Glutamatergic neuron (in vitro differentiated cells): Measurements from ENCODE around the gene PPP1R14B. TPM values are rescaled to one million over a fixed set of nuclear protein-coding genes. Genes with fewer than 3 reads are reported as not detected.

ENCODE experiments used
- DNase-seq: peaks from one replicate; pipeline ENCODE4 v3.0.0; 2022
- H3K27ac Mint-ChIP-seq: one replicate; pipeline ENCODE4 v1.8.0; 2020; ENCODE audit warnings: mild to moderate bottlenecking, mixed read lengths, inconsistent platforms; ENCODE audit not compliant: unreplicated experiment
- H3K27me3 Mint-ChIP-seq: one replicate; pipeline ENCODE4 v1.8.0; 2020; ENCODE audit warnings: mild to moderate bottlenecking, moderate library complexity, mixed read lengths, inconsistent platforms; ENCODE audit not compliant: unreplicated experiment
- H3K36me3 Mint-ChIP-seq: one replicate; pipeline ENCODE4 v1.8.0; 2020; ENCODE audit warnings: mild to moderate bottlenecking, mixed read lengths, inconsistent platforms; ENCODE audit not compliant: unreplicated experiment
- H3K4me1 Mint-ChIP-seq: one replicate; pipeline ENCODE4 v1.8.0; 2020; ENCODE audit warnings: mild to moderate bottlenecking, low read depth, mixed read lengths, inconsistent platforms; ENCODE audit not compliant: unreplicated experiment
- H3K4me3 Mint-ChIP-seq: one replicate; pipeline ENCODE4 v1.8.0; 2020; ENCODE audit warnings: mild to moderate bottlenecking, mixed read lengths, inconsistent platforms; ENCODE audit not compliant: unreplicated experiment
- H3K9me3 Mint-ChIP-seq: one replicate; pipeline ENCODE4 v1.8.0; 2020; ENCODE audit warnings: mild to moderate bottlenecking, moderate library complexity, mixed read lengths, inconsistent platforms; ENCODE audit not compliant: unreplicated experiment
- total RNA-seq: library from RNA; stranded (reverse); fragmentation: NEBNext Ultra II Directional; extraction: Animal tissue kit (Norgen Biotek cat#: 25700); gene quantifications from one replicate; pipeline ENCODE4 v1.2.1, GENCODE V29; 2021; ENCODE audit not compliant: unreplicated experiment
- TF ChIP-seq, protein P1 (sequence below): fragments of 200-600 bp; sonication (generic); IDR thresholded peaks from one replicate; pipeline ENCODE4 v1.5.0; 2021; ENCODE audit not compliant: partially characterized antibody, unreplicated experiment

PPP1R14B gene
- total RNA-seq, 1 donor from 2014 or later = 348 TPM

DNA sequence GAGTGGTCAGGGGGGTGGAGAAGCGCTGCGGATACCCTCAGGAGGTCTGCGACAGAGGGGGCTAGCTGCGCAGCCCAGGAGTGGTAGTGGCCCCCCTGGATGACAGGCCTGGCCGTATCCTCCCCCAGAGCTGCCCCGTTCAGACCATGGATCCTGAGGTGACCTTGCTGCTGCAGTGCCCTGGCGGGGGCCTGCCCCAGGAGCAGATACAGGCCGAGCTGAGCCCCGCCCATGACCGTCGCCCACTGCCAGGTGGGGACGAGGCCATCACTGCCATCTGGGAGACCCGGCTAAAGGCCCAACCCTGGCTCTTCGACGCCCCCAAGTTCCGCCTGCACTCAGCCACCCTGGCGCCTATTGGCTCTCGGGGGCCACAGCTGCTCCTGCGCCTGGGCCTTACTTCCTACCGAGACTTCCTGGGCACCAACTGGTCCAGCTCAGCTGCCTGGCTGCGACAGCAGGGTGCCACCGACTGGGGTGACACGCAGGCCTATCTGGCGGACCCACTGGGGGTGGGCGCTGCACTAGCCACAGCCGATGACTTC lies 20.2 kb downstream of the PPP1R14B start:
- Mint-ChIP-seq H3K4me3 (peak overlapping the region; percentile 80), H3K27ac (no peak overlapping the region), H3K4me1 (no peaks in the 10 kb centered on the region), H3K27me3 (peaks cover 7% of the 10 kb centered on the region), H3K9me3 (peaks cover 2% of the 10 kb centered on the region), H3K36me3 (no peaks in the 10 kb centered on the region)
- TF ChIP-seq, protein P1, sequence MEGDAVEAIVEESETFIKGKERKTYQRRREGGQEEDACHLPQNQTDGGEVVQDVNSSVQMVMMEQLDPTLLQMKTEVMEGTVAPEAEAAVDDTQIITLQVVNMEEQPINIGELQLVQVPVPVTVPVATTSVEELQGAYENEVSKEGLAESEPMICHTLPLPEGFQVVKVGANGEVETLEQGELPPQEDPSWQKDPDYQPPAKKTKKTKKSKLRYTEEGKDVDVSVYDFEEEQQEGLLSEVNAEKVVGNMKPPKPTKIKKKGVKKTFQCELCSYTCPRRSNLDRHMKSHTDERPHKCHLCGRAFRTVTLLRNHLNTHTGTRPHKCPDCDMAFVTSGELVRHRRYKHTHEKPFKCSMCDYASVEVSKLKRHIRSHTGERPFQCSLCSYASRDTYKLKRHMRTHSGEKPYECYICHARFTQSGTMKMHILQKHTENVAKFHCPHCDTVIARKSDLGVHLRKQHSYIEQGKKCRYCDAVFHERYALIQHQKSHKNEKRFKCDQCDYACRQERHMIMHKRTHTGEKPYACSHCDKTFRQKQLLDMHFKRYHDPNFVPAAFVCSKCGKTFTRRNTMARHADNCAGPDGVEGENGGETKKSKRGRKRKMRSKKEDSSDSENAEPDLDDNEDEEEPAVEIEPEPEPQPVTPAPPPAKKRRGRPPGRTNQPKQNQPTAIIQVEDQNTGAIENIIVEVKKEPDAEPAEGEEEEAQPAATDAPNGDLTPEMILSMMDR = no peak
- DNase-seq = no peak

- Mint-ChIP-seq H3K27ac (no peak within 1 kb of the TSS), H3K9me3 (peaks cover under 1% of the 10 kb centered on the region), H3K27me3 (peaks cover 4% of the 10 kb centered on the region), H3K4me3 (peak within 1 kb of the TSS; percentile 87), H3K36me3 (no peaks in the 10 kb centered on the region), H3K4me1 (no peaks in the 10 kb centered on the region)
- TF ChIP-seq, protein P1 = peak; percentile 54
- peak; percentile 95 for DNase-seq
Observed at GRCh38 chr11:64225608-64226506, 20.9 kb downstream of the PPP1R14B start, which contains the start of the genes NUDT22 and TRPT1. Gene NUDT22 (plus strand): TSS chr11:64226274. CDS start chr11:64226653, 379 bp downstream. Gene TRPT1 (minus strand): TSS chr11:64226186. CDS start chr11:64225860, 326 bp downstream.

DNA sequence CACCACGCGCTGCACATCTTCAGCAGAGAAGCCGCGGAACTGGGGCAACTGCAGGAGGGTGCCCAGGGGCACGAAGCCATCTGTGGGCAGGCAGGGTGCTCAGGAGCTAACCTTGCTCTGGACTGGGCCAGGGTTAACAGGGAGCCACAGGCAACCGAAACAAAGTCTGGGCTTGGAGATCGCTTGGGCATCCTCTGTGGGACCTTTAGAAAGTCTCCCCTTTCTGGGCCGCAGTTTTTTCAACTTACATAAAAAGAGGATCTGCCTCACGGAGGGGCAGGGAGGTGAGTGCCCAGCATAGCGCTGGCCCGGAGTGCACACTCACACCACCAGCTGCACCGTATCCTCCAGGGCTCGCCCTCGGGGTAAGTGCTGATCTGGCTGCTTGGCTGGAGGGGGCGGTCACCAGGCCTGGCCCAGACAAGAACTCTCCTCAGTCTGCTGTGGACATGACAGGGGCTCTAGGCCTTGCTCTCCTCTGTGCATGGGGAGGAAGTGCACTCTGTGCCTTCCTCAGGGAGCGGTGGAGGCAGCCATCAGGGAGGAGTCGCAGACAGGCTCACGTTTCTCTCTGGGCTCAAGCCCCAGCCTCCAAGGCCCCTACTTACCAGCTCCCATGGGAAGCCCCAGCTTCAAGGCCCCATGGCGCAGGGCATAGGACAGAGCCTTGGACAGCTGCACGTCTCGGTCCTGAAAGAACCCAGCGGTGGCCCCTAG lies 21.7 kb downstream of the PPP1R14B start:
- no peaks in the 10 kb centered on the region for H3K36me3 Mint-ChIP-seq
- no peaks in the 10 kb centered on the region for H3K4me1 Mint-ChIP-seq
- no peak for DNase-seq
- TF ChIP-seq, protein P1 = no peak
- no peak overlapping the region for H3K27ac Mint-ChIP-seq
- H3K9me3 Mint-ChIP-seq = no peaks in the 10 kb centered on the region
- peaks cover 4% of the 10 kb centered on the region for H3K27me3 Mint-ChIP-seq
- H3K4me3 Mint-ChIP-seq = peak overlapping the region; percentile 87

- peaks cover 4% of the 10 kb centered on the region for H3K27me3 Mint-ChIP-seq
- DNase-seq = no peak
- no peak overlapping the region for H3K27ac Mint-ChIP-seq
- TF ChIP-seq, protein P1 = no peak
- H3K36me3 Mint-ChIP-seq = no peaks in the 10 kb centered on the region
- no peaks in the 10 kb centered on the region for H3K4me1 Mint-ChIP-seq
- H3K9me3 Mint-ChIP-seq = no peaks in the 10 kb centered on the region
- no peak overlapping the region for H3K4me3 Mint-ChIP-seq
Observed at GRCh38 chr11:64224151-64224890, 22.4 kb downstream of the PPP1R14B start.
